Epidermal melanocyte (primary cell): ENCODE data around the gene CRADD.
"Not testable (repeated sequence)": the region's sequence is repeated elsewhere in the genome, so short reads cannot be mapped to it uniquely, and the experiment has no call there.

ENCODE experiments used
- DNase-seq: peaks from one replicate; pipeline ENCODE4 v3.0.0; 2011; ENCODE audit warnings: low spot score; ENCODE audit not compliant: insufficient read length

Gene CRADD

GRCh38 chr12:93925585-93926205, 248.5 kb downstream of the CRADD start:
- no peak for DNase-seq

- DNase-seq = no peak
Observed at GRCh38 chr12:93926237-93926636, 249.1 kb downstream of the CRADD start.

GRCh38 chr12:93929081-93929480, 251.9 kb downstream of the CRADD start:
- not testable (repeated sequence) for DNase-seq

GRCh38 chr12:93937812-93938211, 260.6 kb downstream of the CRADD start:
- no peak for DNase-seq

- no peak for DNase-seq
Observed at GRCh38 chr12:93938317-93938716, 261.1 kb downstream of the CRADD start.

GRCh38 chr12:93938931-93939330, 261.8 kb downstream of the CRADD start:
- DNase-seq = no peak

- no peak for DNase-seq
Observed at GRCh38 chr12:93939641-93940325, 262.6 kb downstream of the CRADD start.

GRCh38 chr12:93943780-93944179, 266.6 kb downstream of the CRADD start:
- DNase-seq = no peak

GRCh38 chr12:93944201-93944600, 267.0 kb downstream of the CRADD start:
- DNase-seq = no peak
